CD14-positive monocyte (primary cell): Measurements from ENCODE around the gene ASCC3. TPM values are rescaled to one million over a fixed set of nuclear protein-coding genes. Genes with fewer than 3 reads are reported as not detected.

Experiments
- DNase-seq, 3 donors: peaks; one replicate each; pipeline ENCODE4 v3.0.0-alpha.2; 2011 to 2022
- H2AFZ ChIP-seq: 2 replicates; pipeline ENCODE4 v1.6.0; 2012; ENCODE audit warnings: mild to moderate bottlenecking, low read depth, low read length, inconsistent platforms; ENCODE audit not compliant: insufficient read depth, poor library complexity, severe bottlenecking
- H3K27ac ChIP-seq, 2 donors: 1 replicate in 1 of 2; 2 replicates in 1 of 2; pipeline ENCODE4 v1.5.1; 2012 to 2013; ENCODE audit warnings: low read length in 2 of 2, control low read depth in 1 of 2, inconsistent platforms in 1 of 2, low read depth in 1 of 2, mild to moderate bottlenecking in 1 of 2
- H3K27me3 ChIP-seq, 2 donors: one replicate each; pipeline versions ENCODE4 v1.6.0 to v1.6.1; 2011 to 2013; ENCODE audit warnings: low read length in 2 of 2; ENCODE audit not compliant: control insufficient read depth in 2 of 2, insufficient read depth in 2 of 2
- H3K36me3 ChIP-seq, 2 donors: replicated peaks in 1 of 2; 1 replicate in 1 of 2; 2 replicates in 1 of 2; pipeline versions ENCODE4 v1.5.1 to v1.6.1; 2012 to 2013; ENCODE audit warnings: low read length in 2 of 2, control low read depth in 1 of 2, inconsistent platforms in 1 of 2, mild to moderate bottlenecking in 1 of 2; ENCODE audit not compliant: insufficient read depth in 2 of 2, control insufficient read depth in 1 of 2
- H3K4me1 ChIP-seq, 2 donors: 1 replicate in 1 of 2; 2 replicates in 1 of 2; pipeline versions ENCODE4 v1.5.1 to v1.6.1; 2012 to 2013; ENCODE audit warnings: low read length in 2 of 2, control low read depth in 1 of 2, inconsistent platforms in 1 of 2, mild to moderate bottlenecking in 1 of 2, moderate library complexity in 1 of 2; ENCODE audit not compliant: insufficient read depth in 2 of 2, control insufficient read depth in 1 of 2
- H3K4me2 ChIP-seq: replicated peaks from 2 replicates; pipeline ENCODE3; 2012; ENCODE audit warnings: low read length, moderate library complexity, mild to moderate bottlenecking; ENCODE audit not compliant: poor library complexity, severe bottlenecking; ENCODE audit errors: extremely low read depth
- H3K4me3 ChIP-seq, 3 experiments: fragments of 200-600 bp in 1 of 3; sonication (generic) in 1 of 3; replicated peaks in 1 of 3; 1 replicate in 2 of 3; 2 replicates in 1 of 3; pipeline ENCODE4 v1.5.1; 2011 to 2013; ENCODE audit warnings: low read length in 3 of 3, mild to moderate bottlenecking in 3 of 3, control low read depth in 2 of 3, low read depth in 2 of 3, inconsistent platforms in 1 of 3, moderate library complexity in 1 of 3
- H3K79me2 ChIP-seq: 2 replicates; pipeline ENCODE4 v1.6.0; 2012; ENCODE audit warnings: mild to moderate bottlenecking, control low read depth, inconsistent platforms, low read length, moderate library complexity; ENCODE audit not compliant: insufficient read depth
- H3K9ac ChIP-seq: 2 replicates; pipeline ENCODE4 v1.6.0; 2017; ENCODE audit warnings: low read length, mild to moderate bottlenecking; ENCODE audit not compliant: insufficient read depth, poor library complexity, severe bottlenecking
- H3K9me3 ChIP-seq, 2 donors: replicated peaks in 1 of 2; 1 replicate in 1 of 2; 2 replicates in 1 of 2; pipeline versions ENCODE4 v1.5.1 to v1.6.1; 2012 to 2013; ENCODE audit warnings: low read length in 2 of 2, control low read depth in 1 of 2; ENCODE audit not compliant: control insufficient read depth in 1 of 2, insufficient read depth in 1 of 2
- H4K20me1 ChIP-seq: 2 replicates; pipeline ENCODE4 v1.6.0; 2012; ENCODE audit warnings: mild to moderate bottlenecking, low read length, control low read depth, moderate library complexity; ENCODE audit not compliant: insufficient read depth
- H3K27ac Mint-ChIP-seq, 7 donors: one replicate each; pipeline ENCODE4 v1.8.0; 2020; ENCODE audit warnings: mild to moderate bottlenecking in 7 of 7, mixed read lengths in 7 of 7, moderate library complexity in 6 of 7, inconsistent platforms in 2 of 7
- H3K27me3 Mint-ChIP-seq, 3 donors: one replicate each; pipeline ENCODE4 v1.8.0; 2021 to 2022; ENCODE audit warnings: low read depth in 3 of 3, mild to moderate bottlenecking in 3 of 3, mixed read lengths in 3 of 3, moderate library complexity in 3 of 3, inconsistent platforms in 1 of 3
- H3K36me3 Mint-ChIP-seq, 2 donors: one replicate each; pipeline ENCODE4 v1.8.0; 2020; ENCODE audit warnings: mixed read lengths in 2 of 2, inconsistent platforms in 1 of 2, mild to moderate bottlenecking in 1 of 2
- H3K4me1 Mint-ChIP-seq: one replicate; pipeline ENCODE4 v1.8.0; 2020; ENCODE audit warnings: mild to moderate bottlenecking, mixed read lengths
- H3K4me3 Mint-ChIP-seq, 2 donors: one replicate each; pipeline ENCODE4 v1.8.0; 2020; ENCODE audit warnings: mild to moderate bottlenecking in 2 of 2, mixed read lengths in 2 of 2, moderate library complexity in 1 of 2
- H3K9me3 Mint-ChIP-seq, 7 donors: one replicate each; pipeline ENCODE4 v1.8.0; 2020 to 2022; ENCODE audit warnings: mixed read lengths in 7 of 7, mild to moderate bottlenecking in 6 of 7, moderate library complexity in 6 of 7, inconsistent platforms in 2 of 7
- WGBS: methylation state at CpG from one replicate; pipeline ENCODE4 v1.1.5; 2013; ENCODE audit warnings: missing lambda C conversion rate; ENCODE audit not compliant: insufficient coverage; 5-methylcytosine and 5-hydroxymethylcytosine counted together
- intact Hi-C, 2 donors: fragments of 100-400 bp; cut with micrococcal nuclease; formaldehyde crosslinking; loops; one replicate each; pipeline versions ENCODE4 v1.15.0 to v1.15.1; 2023
- polyA plus RNA-seq, 3 donors: library from polyadenylated mRNA; depleted of rRNA in 1 of 3; unstranded in 2 of 3; stranded (reverse) in 1 of 3; fragments of 300-500 nt in 2 of 3; fragments of >200 nt in 1 of 3; fragmentation: Illumina TruSeq in 2 of 3; gene quantifications; 1 replicate in 2 of 3; 2 replicates in 1 of 3; pipeline ENCODE4 v1.2.3, GENCODE V29; 2012 to 2021
- TF ChIP-seq, protein P1 (sequence below): fragments of 200-600 bp; IDR thresholded peaks from one replicate; pipeline ENCODE4 v1.8.0; 2022; ENCODE audit warnings: antibody characterized with exemption, mild to moderate bottlenecking

Gene ASCC3
- polyA plus RNA-seq, 3 donors, result 6.4 to 12.9 (median 10.6) TPM

DNA sequence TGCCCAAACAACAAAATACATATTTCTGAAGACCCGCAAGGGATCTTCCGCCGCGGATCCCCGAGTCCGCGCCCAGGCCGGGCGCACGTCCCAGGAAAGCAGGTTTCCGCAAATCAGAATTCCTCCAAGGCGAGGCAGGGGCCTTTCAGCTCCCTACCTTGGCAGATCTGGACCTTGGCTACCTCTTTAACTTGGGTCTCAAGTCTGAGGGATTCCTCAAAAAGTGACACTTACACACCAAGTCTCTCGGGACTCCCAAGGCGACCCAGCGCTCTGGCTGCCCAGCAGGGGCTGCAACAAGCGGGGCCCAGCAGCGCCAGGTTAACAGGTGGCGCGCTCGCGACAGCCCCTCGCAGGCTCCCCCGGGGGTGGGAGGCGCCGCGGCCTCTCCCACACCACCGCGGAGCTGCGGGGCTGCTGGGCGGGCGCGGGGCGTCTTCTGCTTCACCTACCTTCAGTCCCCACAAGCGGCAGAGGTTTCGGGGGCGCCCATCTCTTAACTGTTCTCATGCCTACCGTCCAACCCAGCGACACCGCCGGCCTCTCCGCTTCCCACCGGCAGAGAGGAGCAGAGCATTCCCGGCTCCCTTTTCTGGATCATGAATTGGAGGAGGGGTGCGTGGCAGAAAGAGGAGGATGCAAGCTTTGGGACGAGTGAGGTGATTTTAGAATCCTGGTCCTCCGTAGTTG is 416.8 kb downstream of the ASCC3 start:
- H3K36me3 ChIP-seq, result no peaks in the 10 kb centered on the region
- peaks cover 7 to 10% of the 10 kb centered on the region in 2 donors for H3K4me1 ChIP-seq
- H3K9me3 ChIP-seq, result peaks cover 5 to 74% of the 10 kb centered on the region in 2 donors
- H3K4me2 ChIP-seq, result peak overlapping the region; percentile 57
- peak overlapping the region in 1 of 3 experiments; percentile 54 for H3K4me3 ChIP-seq
- no peak for DNase-seq
- no peaks in the 10 kb centered on the region for H4K20me1 ChIP-seq
- H3K4me1 Mint-ChIP-seq, result peaks cover 17% of the 10 kb centered on the region
- peaks cover 48 to 89% (median 85%) of the 10 kb centered on the region in 3 donors for H3K27me3 Mint-ChIP-seq
- H3K79me2 ChIP-seq, result no peaks in the 10 kb centered on the region
- no peak overlapping the region for H3K27ac Mint-ChIP-seq
- H3K9me3 Mint-ChIP-seq, result peaks cover 0 to 46% (median 26%) of the 10 kb centered on the region in 7 donors
- intact Hi-C loops, result no loop called here
- no peak overlapping the region for H3K27ac ChIP-seq
- peak overlapping the region in 1 of 2 donors; percentile 82 for H3K4me3 Mint-ChIP-seq
- 12% methylated on average over 23 of the region's 46 CpGs for WGBS
- peaks cover 0 to 10% of the 10 kb centered on the region in 2 donors for H3K36me3 Mint-ChIP-seq
- no peak overlapping the region for H3K9ac ChIP-seq
- no peak overlapping the region for H2AFZ ChIP-seq
- H3K27me3 ChIP-seq, result peaks cover 97 to 99% of the 10 kb centered on the region in 2 donors
- TF ChIP-seq, protein P1, sequence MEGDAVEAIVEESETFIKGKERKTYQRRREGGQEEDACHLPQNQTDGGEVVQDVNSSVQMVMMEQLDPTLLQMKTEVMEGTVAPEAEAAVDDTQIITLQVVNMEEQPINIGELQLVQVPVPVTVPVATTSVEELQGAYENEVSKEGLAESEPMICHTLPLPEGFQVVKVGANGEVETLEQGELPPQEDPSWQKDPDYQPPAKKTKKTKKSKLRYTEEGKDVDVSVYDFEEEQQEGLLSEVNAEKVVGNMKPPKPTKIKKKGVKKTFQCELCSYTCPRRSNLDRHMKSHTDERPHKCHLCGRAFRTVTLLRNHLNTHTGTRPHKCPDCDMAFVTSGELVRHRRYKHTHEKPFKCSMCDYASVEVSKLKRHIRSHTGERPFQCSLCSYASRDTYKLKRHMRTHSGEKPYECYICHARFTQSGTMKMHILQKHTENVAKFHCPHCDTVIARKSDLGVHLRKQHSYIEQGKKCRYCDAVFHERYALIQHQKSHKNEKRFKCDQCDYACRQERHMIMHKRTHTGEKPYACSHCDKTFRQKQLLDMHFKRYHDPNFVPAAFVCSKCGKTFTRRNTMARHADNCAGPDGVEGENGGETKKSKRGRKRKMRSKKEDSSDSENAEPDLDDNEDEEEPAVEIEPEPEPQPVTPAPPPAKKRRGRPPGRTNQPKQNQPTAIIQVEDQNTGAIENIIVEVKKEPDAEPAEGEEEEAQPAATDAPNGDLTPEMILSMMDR, result no peak

DNA sequence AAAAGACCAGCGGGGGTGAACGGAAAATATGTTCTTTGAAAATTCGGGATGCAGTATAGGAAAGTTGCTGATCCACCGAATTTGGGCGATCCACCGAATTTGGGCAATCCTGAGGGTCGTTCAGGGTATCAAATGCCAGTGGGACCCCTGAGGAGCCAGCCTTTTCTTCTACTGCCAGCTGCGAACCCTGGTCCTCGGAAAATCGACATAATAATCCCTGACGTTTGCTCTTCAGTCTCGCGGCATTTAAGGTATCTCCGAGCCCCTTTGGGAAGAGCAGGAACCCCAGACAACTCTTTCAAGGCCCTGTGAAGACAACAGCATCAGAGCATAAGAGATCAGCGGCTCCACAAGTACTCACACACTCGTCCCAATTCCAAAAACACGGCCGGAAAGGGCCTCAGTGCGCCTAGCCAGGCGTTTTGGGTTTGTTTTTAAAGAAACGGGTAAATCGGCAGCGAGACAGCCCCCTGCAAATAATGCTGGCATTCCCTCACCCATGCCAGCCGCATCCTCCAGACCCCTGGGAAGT is 417.4 kb downstream of the ASCC3 start:
- H3K79me2 ChIP-seq, result no peaks in the 10 kb centered on the region
- 9% methylated on average over 14 of the region's 24 CpGs for WGBS
- H3K4me1 Mint-ChIP-seq, result peaks cover 18% of the 10 kb centered on the region
- no peaks in the 10 kb centered on the region for H4K20me1 ChIP-seq
- no peak overlapping the region for H3K4me3 ChIP-seq
- H3K27me3 Mint-ChIP-seq, result peaks cover 42 to 83% (median 80%) of the 10 kb centered on the region in 3 donors
- H3K27me3 ChIP-seq, result peaks cover 97 to 99% of the 10 kb centered on the region in 2 donors
- no peak overlapping the region for H3K27ac ChIP-seq
- intact Hi-C loops, result no loop called here
- H3K36me3 Mint-ChIP-seq, result peaks cover 0 to 12% of the 10 kb centered on the region in 2 donors
- H3K36me3 ChIP-seq, result no peaks in the 10 kb centered on the region
- H3K27ac Mint-ChIP-seq, result no peak overlapping the region
- peaks cover 0 to 46% (median 28%) of the 10 kb centered on the region in 7 donors for H3K9me3 Mint-ChIP-seq
- H2AFZ ChIP-seq, result no peak overlapping the region
- no peak overlapping the region for H3K4me2 ChIP-seq
- no peak overlapping the region for H3K9ac ChIP-seq
- TF ChIP-seq, protein P1, result no peak
- H3K4me3 Mint-ChIP-seq, result peak overlapping the region in 1 of 2 donors; percentile 82
- peaks cover 7 to 10% of the 10 kb centered on the region in 2 donors for H3K4me1 ChIP-seq
- peaks cover 5 to 76% of the 10 kb centered on the region in 2 donors for H3K9me3 ChIP-seq
- DNase-seq, result no peak
